DND-41 (cell line): Measurements from ENCODE around the gene HOOK2.

Experiments used
- EZH2 ChIP-seq: IDR thresholded peaks from 3 replicates; pipeline ENCODE4 v1.6.1; 2012; ENCODE audit warnings: borderline replicate concordance, low read depth, mild to moderate bottlenecking, moderate library complexity, low read length, inconsistent platforms; ENCODE audit not compliant: severe bottlenecking
- TF ChIP-seq, protein P1 (sequence below): IDR thresholded peaks from 2 replicates; pipeline ENCODE4 v1.5.1; 2012; ENCODE audit warnings: borderline replicate concordance, low read length, moderate library complexity, mild to moderate bottlenecking; ENCODE audit not compliant: poor library complexity, severe bottlenecking; ENCODE audit errors: extremely low read depth

DNA sequence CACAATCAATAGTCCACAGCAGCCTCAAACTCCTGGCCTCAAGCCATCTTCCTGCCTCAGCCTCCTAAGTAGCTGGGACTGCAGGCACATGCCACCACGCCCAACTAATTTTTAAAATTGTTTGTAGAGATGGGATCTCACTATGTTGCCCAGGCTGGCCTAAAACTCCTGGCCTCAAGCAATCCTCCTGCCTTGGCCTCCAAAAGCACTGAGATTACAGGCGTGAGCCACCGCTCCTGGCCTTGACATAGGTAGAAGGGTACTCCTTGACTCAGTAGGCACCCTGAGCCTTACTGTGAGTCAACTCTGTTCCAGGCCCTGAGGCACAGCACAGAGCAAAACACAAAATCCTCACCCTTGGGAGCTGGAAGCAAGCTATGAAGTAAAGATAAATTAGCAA, 59.4 kb downstream of the HOOK2 start:
- no peak for TF ChIP-seq EZH2
- TF ChIP-seq, protein P1, sequence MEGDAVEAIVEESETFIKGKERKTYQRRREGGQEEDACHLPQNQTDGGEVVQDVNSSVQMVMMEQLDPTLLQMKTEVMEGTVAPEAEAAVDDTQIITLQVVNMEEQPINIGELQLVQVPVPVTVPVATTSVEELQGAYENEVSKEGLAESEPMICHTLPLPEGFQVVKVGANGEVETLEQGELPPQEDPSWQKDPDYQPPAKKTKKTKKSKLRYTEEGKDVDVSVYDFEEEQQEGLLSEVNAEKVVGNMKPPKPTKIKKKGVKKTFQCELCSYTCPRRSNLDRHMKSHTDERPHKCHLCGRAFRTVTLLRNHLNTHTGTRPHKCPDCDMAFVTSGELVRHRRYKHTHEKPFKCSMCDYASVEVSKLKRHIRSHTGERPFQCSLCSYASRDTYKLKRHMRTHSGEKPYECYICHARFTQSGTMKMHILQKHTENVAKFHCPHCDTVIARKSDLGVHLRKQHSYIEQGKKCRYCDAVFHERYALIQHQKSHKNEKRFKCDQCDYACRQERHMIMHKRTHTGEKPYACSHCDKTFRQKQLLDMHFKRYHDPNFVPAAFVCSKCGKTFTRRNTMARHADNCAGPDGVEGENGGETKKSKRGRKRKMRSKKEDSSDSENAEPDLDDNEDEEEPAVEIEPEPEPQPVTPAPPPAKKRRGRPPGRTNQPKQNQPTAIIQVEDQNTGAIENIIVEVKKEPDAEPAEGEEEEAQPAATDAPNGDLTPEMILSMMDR = no peak
